Activated CD4-positive, CD25-positive, alpha-beta regulatory T cell treated with anti-CD3 and anti-CD28 coated beads, Interleukin-2, amount 50 U/mL, for 24 hours (primary cell): ENCODE results near the gene PNPT1.

Experiments used
- ATAC-seq, 2 donors: fragments of 150-1000 bp; cut with Tn5 transposase; one replicate each; pipeline ENCODE4 v1.10.0; 2021; ENCODE audit warnings: mild to moderate bottlenecking in 1 of 2, moderate library complexity in 1 of 2

The PNPT1 gene

DNA sequence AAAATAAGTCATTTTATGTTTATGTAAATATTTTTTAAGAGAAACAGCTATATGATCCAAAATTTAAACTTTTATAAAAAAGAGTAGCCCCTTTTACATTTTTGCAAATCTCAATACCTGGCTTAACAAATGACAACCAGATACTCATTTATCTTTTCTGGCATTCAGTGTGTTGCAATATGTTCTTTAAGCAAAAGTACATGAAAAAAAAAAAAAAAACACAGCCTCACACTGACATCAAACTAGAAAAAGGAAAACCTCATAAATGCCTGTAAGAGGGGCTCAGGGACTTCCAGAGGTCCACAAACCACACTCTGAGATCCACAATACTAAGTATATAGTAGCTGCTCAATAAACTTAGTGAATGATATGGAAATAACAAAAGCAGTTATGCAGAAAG, 98.1 kb downstream of the PNPT1 start:
- ATAC-seq, result no peak

- no peak for ATAC-seq
These were observed 101.5 kb downstream of the PNPT1 start for GRCh38 chr2:55592130-55592529.

DNA sequence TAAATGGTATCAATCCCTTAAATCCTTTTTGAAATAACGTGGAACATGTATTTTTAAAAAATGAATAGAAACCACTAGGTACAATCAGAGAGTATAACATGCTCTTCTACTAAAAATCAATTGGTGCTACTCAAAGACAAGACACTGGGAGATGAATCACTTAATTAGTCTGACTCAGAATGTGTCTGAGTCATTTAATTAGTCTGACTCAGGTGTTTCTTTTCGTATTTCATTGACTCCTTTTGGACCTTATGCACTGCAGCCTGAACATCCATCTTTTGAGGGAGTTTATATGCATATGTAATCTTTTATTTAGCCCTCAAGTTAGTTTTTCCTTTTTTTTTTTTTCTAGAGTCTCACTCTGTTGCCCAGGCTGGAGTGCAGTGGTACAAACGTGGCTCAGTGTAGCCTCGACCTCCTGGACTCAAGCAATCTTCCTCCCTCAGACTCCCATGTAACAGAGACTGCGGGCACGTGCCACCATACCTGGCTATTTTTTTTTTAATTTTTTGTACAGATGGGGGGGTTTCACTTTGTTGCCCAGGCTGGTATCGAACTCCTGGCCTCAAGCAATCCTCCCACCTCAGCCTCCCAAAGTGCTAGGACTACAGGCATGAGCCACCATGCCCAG, 102.7 kb downstream of the PNPT1 start:
- ATAC-seq, result peak; percentile 99

DNA sequence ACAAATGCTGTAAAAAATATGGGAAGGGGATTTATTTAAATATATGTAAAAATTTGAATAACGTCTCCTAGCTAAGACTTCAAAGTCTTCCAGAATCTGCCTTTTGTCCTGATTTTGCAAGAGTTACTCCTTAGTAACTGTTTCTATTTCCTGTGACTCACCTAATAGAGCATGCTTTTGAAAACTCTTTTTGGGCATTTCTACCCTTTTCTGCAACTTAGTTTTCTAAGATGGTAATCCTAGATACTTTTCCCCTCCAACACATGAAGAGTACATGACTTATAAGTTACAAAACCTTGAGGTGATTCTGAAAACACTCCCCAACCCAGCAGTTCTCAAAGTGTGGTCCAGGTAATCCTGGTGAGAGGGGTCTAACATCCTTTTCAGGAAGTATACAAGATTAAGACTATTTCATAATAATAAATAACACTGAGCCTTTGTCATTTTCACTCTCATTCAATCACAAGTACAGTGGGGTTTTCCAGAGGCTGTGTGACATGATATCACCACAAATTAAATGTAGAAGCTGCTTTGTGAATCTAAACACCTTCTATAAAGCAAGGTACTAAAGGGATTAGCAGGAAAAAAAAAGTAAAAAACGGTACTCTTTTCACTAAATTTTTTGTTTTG, 108.1 kb downstream of the PNPT1 start:
- no peak for ATAC-seq
